GM10266 (cell line): ENCODE results near the gene PRL.

ENCODE experiments used
- DNase-seq: peaks from one replicate; pipeline ENCODE4 v3.0.0; 2012; ENCODE audit errors: extremely low spot score
- TF ChIP-seq, protein P1 (sequence below): IDR thresholded peaks from 2 replicates; pipeline ENCODE4 v1.5.1; 2012; ENCODE audit warnings: mild to moderate bottlenecking, low read depth; ENCODE audit not compliant: control insufficient read depth, insufficient read depth; ENCODE audit errors: missing control alignments

Gene PRL

DNA sequence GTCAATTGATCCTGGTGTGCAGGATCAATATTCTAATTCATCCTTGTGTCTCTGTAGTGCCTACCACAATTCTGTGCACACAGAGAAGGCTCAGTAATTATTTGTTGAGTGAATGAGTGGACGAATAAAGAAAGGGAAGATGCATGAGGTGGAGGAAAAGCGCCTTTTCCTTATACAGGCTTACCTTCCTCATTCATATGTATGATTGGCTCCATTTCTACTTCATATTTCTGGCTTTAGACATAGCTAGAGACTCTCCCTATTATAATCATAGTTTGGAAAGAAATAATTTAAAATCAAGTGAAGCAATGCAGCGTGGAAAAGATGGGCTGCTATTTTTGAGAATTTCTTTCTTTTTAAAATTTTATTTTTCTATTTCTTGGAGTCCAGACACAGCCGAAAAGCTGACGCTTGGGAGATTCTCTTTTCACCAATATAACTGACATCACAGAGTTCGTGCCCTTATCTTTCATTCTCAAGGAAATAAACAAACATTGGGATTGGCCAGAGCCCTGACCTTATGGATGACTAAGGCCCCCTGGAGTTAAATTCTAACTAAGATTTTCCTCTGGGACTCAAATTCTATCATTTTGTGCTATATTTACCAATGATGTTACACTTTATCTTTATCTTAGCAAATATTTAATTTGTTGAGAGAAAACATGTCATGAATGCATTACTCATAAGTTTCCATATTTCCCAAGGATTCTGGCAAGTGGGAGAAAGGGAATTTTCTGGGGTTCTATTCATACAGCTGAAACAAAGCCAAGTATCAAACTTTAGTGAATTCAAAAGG is 48.1 kb downstream of the PRL start:
- DNase-seq, result no peak
- TF ChIP-seq, protein P1, sequence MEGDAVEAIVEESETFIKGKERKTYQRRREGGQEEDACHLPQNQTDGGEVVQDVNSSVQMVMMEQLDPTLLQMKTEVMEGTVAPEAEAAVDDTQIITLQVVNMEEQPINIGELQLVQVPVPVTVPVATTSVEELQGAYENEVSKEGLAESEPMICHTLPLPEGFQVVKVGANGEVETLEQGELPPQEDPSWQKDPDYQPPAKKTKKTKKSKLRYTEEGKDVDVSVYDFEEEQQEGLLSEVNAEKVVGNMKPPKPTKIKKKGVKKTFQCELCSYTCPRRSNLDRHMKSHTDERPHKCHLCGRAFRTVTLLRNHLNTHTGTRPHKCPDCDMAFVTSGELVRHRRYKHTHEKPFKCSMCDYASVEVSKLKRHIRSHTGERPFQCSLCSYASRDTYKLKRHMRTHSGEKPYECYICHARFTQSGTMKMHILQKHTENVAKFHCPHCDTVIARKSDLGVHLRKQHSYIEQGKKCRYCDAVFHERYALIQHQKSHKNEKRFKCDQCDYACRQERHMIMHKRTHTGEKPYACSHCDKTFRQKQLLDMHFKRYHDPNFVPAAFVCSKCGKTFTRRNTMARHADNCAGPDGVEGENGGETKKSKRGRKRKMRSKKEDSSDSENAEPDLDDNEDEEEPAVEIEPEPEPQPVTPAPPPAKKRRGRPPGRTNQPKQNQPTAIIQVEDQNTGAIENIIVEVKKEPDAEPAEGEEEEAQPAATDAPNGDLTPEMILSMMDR, result no peak

DNA sequence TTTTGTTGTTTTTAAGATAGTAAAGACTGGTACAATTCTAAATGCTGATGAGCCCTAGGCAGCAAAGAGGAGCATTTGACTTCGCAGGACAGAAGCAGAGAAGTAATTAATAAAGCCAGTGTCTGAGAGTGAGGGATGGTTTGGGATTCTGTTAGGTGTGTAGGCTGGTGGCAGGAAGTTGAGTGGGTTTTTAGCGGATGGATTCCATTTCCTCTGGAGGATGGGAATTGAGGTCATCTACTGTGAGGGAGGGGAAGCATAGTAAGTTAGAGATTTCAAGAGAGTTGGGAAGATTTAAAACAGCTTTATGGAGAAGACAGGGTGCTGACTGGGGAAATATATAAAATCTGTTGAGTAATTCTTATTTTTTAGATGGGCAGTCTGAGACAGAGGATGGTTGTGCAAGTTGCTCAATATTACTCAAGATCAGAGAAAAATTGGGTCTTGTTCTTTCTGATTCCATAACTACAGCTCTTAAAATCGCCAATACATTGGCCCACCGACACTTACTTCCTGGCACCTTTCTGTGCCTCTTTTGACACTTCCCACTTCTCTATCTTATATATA is 48.8 kb downstream of the PRL start:
- DNase-seq, result no peak
- TF ChIP-seq, protein P1, result no peak

DNA sequence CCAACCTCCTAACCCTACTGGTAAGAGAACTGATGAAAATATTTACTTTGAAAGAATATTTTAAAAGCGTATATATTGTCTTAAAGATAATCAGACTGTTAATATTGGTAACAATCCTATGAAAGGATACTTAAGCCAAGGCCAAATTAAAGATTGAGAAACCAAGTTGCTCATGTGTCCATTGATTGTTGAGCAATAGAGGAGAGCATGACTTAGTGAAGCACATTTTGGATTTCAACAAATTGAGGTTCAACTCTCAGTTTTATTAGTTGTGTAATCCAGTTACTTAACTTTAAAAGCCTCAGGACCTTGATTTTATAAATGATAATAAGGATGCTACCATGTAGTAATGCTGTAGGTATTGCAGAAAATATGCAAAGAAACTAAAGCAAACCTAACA is 56.8 kb downstream of the PRL start:
- TF ChIP-seq, protein P1, result no peak
- DNase-seq, result no peak

DNA sequence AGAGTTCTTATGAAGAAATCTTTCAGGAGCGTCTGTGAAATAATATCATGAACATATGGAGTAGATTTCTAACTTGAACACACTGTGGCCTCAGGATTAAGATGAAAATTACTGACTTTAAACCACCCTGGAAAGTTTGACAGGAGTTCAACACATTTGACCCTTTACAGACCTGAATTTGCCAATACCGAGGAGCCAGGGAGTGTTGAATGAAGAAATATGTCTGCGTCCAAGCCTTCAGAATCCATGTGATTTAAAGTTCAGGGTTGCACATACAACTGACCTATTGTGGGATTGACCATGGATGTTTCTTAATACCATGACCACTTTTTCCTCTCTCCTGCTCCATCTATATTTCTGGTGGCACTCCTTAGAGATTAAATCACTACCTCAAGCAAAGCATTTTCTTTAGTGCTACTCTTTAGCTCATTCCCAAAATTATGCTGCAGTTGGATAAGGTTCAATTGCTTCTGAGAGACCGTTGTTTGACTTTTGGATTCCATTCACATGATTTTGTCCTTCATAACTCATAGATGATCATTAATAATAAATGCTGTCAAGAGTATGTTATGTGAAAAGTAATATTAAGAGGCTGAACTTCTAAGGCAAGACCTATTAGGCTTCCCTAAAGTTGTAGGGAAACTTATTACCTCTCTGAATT is 57.4 kb downstream of the PRL start:
- DNase-seq, result no peak
- TF ChIP-seq, protein P1, result no peak

DNA sequence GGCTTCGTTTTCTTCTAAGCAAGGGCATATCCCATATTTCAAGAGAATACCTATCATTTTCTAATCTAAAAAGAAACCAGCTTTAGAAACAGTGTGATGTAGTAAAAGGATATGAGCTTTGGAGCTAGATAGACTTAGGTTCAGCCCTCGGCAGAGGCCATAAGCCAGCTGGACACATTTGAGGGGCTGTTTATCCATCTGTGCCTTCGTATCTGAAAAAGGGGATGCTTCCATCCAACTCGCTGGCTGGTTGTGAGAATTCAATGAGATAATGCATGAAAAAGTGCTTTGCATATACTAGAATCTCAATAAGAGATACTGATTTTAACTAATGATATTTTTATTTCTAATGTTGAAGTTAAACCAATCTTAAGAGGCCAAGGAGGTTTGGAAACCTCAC is 58.0 kb downstream of the PRL start:
- DNase-seq, result no peak
- TF ChIP-seq, protein P1, result no peak

DNA sequence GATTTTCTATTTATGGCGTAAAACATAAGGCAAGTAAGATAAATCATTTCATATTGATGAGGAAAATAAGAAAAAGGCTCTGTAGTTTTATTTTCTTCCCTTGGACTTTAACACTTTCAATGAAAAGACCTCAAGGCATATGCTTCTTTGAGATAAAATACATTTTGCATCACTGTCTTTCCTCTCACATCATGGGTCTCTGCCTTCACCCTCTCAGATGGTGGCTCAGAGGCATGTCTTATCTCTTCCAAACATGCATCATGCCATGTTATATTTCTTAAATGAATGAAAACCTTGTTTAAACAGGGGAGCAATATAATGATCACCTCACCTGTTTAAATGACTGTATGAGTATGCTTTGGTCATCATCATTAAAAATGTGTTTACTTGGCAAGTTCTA is 59.3 kb downstream of the PRL start:
- no peak for DNase-seq
- TF ChIP-seq, protein P1, result no peak
